GM12878 (cell line): Measurements from ENCODE around the gene MMEL1. TPM values are rescaled to one million over a fixed set of nuclear protein-coding genes. Genes with fewer than 3 reads are reported as not detected.

Experiments
- ATAC-seq: fragments of 200-7000 bp; cut with Tn5 transposase; 3 replicates; pipeline ENCODE4 v1.9.1; 2020; ENCODE audit warnings: mild to moderate bottlenecking, moderate library complexity
- BruUV-seq: library from RNA; stranded (reverse); fragments of 400-500 nt; replicated peaks from 2 replicates; lab custom pipeline; 2021; lab: Mats Ljungman, UMichigan
- CTCF ChIA-PET: fragments of 300-600 bp; sonication (Branson Sonifier 250); formaldehyde crosslinking; extraction: SDS; loops from one replicate; lab custom pipeline; 2021; ENCODE audit warnings: inconsistent platforms; lab: Yijun Ruan, JAX
- POLR2A ChIA-PET: fragments of 350-600 bp; formaldehyde crosslinking; extraction: SDS; loops from one replicate; lab custom pipeline; 2021; ENCODE audit warnings: inconsistent platforms; lab: Charles Lee
- RAD21 ChIA-PET: fragments of 300-600 bp; sonication (Branson Sonifier 250); formaldehyde crosslinking; loops from one replicate; lab custom pipeline; 2023; ENCODE audit warnings: antibody characterized with exemption; ENCODE audit not compliant: unreplicated experiment; lab: Charles Lee
- SMC1A ChIA-PET: fragments of 300-600 bp; sonication (Branson Sonifier 250); formaldehyde crosslinking; loops from one replicate; lab custom pipeline; 2023; ENCODE audit not compliant: unreplicated experiment, uncharacterized antibody; lab: Charles Lee
- DNase-seq: peaks from one replicate; pipeline ENCODE4 v3.0.0-alpha.2; 2011; ENCODE audit warnings: low read depth, low spot score
- FAIRE-seq: peaks from 3 replicates; lab custom pipeline; 2011; peaks lifted over from hg19 to GRCh38; lab: Jason Lieb, UNC
- H2AFZ ChIP-seq: 2 replicates; pipeline ENCODE4 v1.6.0; 2011; ENCODE audit warnings: low read depth, low read length, control low read depth; ENCODE audit not compliant: control insufficient read depth
- H3K27ac ChIP-seq: 2 replicates; pipeline ENCODE4 v1.5.1; 2011; ENCODE audit warnings: control low read depth; ENCODE audit not compliant: control insufficient read depth, insufficient read depth
- H3K27me3 ChIP-seq, 2 experiments: replicated peaks in 1 of 2; 2 replicates each; pipeline versions ENCODE4 v1.6.0 to v1.6.1; 2011; ENCODE audit warnings: low read length in 1 of 2; ENCODE audit not compliant: control insufficient read depth in 2 of 2, insufficient read depth in 2 of 2
- H3K36me3 ChIP-seq, 2 experiments: 2 replicates each; pipeline ENCODE4 v1.5.1; 2011; ENCODE audit warnings: low read length in 1 of 2; ENCODE audit not compliant: control insufficient read depth in 2 of 2, insufficient read depth in 2 of 2
- H3K4me1 ChIP-seq: 2 replicates; pipeline ENCODE4 v1.6.1; 2011; ENCODE audit warnings: mild to moderate bottlenecking, low read length, moderate library complexity, mixed read lengths; ENCODE audit not compliant: control insufficient read depth, insufficient read depth
- H3K4me2 ChIP-seq: 2 replicates; pipeline ENCODE4 v1.6.0; 2011; ENCODE audit warnings: control low read depth; ENCODE audit not compliant: control insufficient read depth, insufficient read depth
- H3K4me3 ChIP-seq: fragments of 200-600 bp; sonication (generic); 2 replicates; pipeline ENCODE4 v1.5.1; 2016
- H3K79me2 ChIP-seq: 2 replicates; pipeline ENCODE4 v1.6.0; 2011; ENCODE audit warnings: low read length; ENCODE audit not compliant: control insufficient read depth, insufficient read depth
- H3K9ac ChIP-seq: 2 replicates; pipeline ENCODE4 v1.8.0; 2011; ENCODE audit warnings: low read length, control low read depth, mixed read lengths; ENCODE audit not compliant: control insufficient read depth, insufficient read depth
- H3K9me3 ChIP-seq: replicated peaks from 3 replicates; pipeline ENCODE4 v1.5.1; 2011; ENCODE audit warnings: mild to moderate bottlenecking, low read length; ENCODE audit not compliant: control insufficient read depth, insufficient read depth
- H4K20me1 ChIP-seq: 2 replicates; pipeline ENCODE4 v1.6.0; 2011; ENCODE audit not compliant: control insufficient read depth, insufficient read depth
- ETV6 ChIP-seq, 2 experiments: fragments of 450-650 bp in 1 of 2; IDR thresholded peaks in 1 of 2; conservative IDR thresholded peaks in 1 of 2; 2 replicates each; pipeline ENCODE4 v1.6.1; 2014; ENCODE audit warnings: antibody characterized with exemption in 1 of 2, borderline replicate concordance in 1 of 2, low read depth in 1 of 2, mild to moderate bottlenecking in 1 of 2, moderate library complexity in 1 of 2
- HCFC1 ChIP-seq: fragments of 150-350 bp; IDR thresholded peaks from 2 replicates; pipeline ENCODE4 v1.6.1; 2014; ENCODE audit warnings: low read length
- PAX8 ChIP-seq: fragments of 450-650 bp; IDR thresholded peaks from 2 replicates; pipeline ENCODE4 v1.6.1; 2017; ENCODE audit warnings: mild to moderate bottlenecking, moderate library complexity
- SPI1 ChIP-seq: IDR thresholded peaks from 2 replicates; pipeline ENCODE4 v1.6.1; 2011; ENCODE audit warnings: low read depth, mild to moderate bottlenecking, low read length, moderate library complexity, borderline replicate concordance; ENCODE audit not compliant: insufficient read depth
- WGBS: methylation state at CpG from one replicate; pipeline ENCODE4 v1.1.6; 2016; ENCODE audit warnings: low lambda C conversion rate; ENCODE audit not compliant: insufficient replicate concordance, insufficient coverage; ENCODE audit errors: missing lambda C conversion rate; 5-methylcytosine and 5-hydroxymethylcytosine counted together
- in situ Hi-C: fragments of 300-500 bp; cut with MboI; formaldehyde crosslinking; loops from 9 replicates; pipeline ENCODE4 v1.14.3; 2018; ENCODE audit warnings: mixed read lengths
- intact Hi-C: fragments of 100-400 bp; cut with micrococcal nuclease; formaldehyde crosslinking; loops from one replicate; pipeline ENCODE4 v1.14.2; 2022; ENCODE audit not compliant: unreplicated experiment
- polyA plus RNA-seq, 11 experiments: library from polyadenylated mRNA; depleted of rRNA in 4 of 11; unstranded in 6 of 11; stranded (reverse) in 5 of 11; fragments of >200 nt; fragmentation: Nextera tagmentation in 4 of 11; fragmentation: Illumina TruSeq in 1 of 11; extraction: Ambion mirVana in 4 of 11; extraction: Trizol in 1 of 11; gene quantifications; 1 replicate in 1 of 11; 2 replicates in 10 of 11; pipeline versions ENCODE4 v1.2.1 to v1.2.3, GENCODE V29; 2011 to 2016; ENCODE audit warnings: inconsistent platforms in 2 of 11, missing spikeins in 2 of 11, low read depth in 1 of 11
- total RNA-seq, 4 experiments: library from RNA; depleted of rRNA in 3 of 4; stranded (reverse); fragments of >200 nt in 3 of 4; fragmentation: Illumina TruSeq in 1 of 4; extraction: Trizol in 1 of 4; gene quantifications; 2 replicates each; pipeline versions ENCODE4 v1.2.1 to v1.2.3, GENCODE V29; 2013 to 2021
- TF ChIP-seq, protein P1 (sequence below): fragments of 150-350 bp; IDR thresholded peaks from 2 replicates; pipeline ENCODE4 v1.6.1; 2014; ENCODE audit warnings: mild to moderate bottlenecking, low read depth, low read length
- TF ChIP-seq, protein P2 (sequence below): fragments of 450-650 bp; conservative IDR thresholded peaks from 2 replicates; pipeline ENCODE4 v1.6.1; 2017; ENCODE audit warnings: mild to moderate bottlenecking, moderate library complexity
- TF ChIP-seq, protein P3 (sequence below): IDR thresholded peaks from 2 replicates; pipeline ENCODE4 v1.6.1; 2012; ENCODE audit warnings: low read length, inconsistent platforms

The MMEL1 gene
- total and polyA plus RNA-seq, 10 of the 15 experiments (the other 5 are each of a cell fraction or from before 2014, with no cell fraction given): 0.11 TPM; not detected in 9

DNA sequence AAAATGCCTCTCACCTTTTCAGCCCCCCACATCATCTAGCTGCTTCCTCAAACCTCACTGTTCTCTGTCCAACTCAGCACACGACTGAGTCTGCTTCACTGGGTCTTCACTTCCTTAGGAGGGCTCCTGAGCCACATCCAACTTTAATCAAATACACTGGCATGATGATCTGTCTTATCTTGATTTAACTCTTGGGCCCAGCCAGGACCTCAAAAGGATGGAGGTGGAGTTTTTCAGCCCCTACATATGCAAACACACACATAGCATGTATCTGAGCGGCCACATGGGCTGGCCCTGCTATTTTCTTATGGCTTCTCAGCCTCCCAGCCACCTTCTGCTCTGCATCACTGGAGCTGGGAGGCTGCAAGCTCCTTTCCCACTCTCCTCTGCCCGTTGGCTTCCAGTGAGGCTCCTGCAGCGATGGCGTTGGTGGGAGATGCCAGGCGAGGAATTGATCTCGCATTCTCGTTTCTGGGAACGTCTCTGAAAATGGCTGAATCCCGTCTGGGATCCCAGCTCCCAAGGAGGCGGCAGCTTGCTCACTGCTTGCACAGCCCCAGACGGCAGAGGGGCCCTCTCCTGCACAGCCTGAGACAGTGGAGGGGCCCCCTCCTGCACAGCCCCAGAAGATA is 48.0 kb downstream of the MMEL1 start:
- Histone ChIP-seq H3K4me2 (peak overlapping the region; percentile 95), H3K9ac (peak overlapping the region; percentile 89), H3K4me1 (peaks cover 35% of the 10 kb centered on the region), H3K27me3 (no peaks in the 10 kb centered on the region), H2AFZ (no peak overlapping the region), H3K36me3 (0 out of 4 replicates have a peak, but pooled peaks cover 0 to 2% of the 10 kb centered on the region in 2 experiments), H3K27ac (peak overlapping the region; percentile 97), H3K4me3 (peak overlapping the region; percentile 81), H3K79me2 (peaks cover 4% of the 10 kb centered on the region), H3K9me3 (no peaks in the 10 kb centered on the region; the same call in 2 of the 3 replicates), H4K20me1 (no peaks in the 10 kb centered on the region)
- CTCF ChIA-PET: interaction anchor here (0.8 to 7.2 kb wide), 11 partner anchors 8 to 390 kb away, joined by 3 to 54 read pairs (median 5); partner anchors contain the start of genes FAAP20, PEX10 and TNFRSF14
- WGBS: under 1% methylated on average over 12 of the region's 12 CpGs
- RAD21 ChIA-PET: interaction anchor here (0.7 to 6.1 kb wide), 8 partner anchors 7 to 1093 kb away, joined by 3 to 54 read pairs (median 10); partner anchors contain the start of genes PANK4 and TNFRSF14
- SMC1A ChIA-PET: interaction anchor here (1.0 to 5.0 kb wide), 8 partner anchors 8 to 155 kb away, joined by 3 to 39 read pairs (median 10); partner anchors contain the start of genes PANK4 and TNFRSF14
- ATAC-seq (0 out of 3 replicates have a peak, but pooled peaks have one; percentile 4), FAIRE-seq (no peak), DNase-seq (no peak)
- in situ Hi-C loops: loop anchor here (5.0 kb wide), 1 partner anchor 38 kb away; no protein-coding TSS in a partner anchor
- intact Hi-C loops: loop anchor here (2.0 kb wide), 1 partner anchor 36 kb away; no protein-coding TSS in a partner anchor
- TF ChIP-seq HCFC1: no peak
- peak; percentile 13; the same call in 1 of the 2 replicates for TF ChIP-seq SPI1
- POLR2A ChIA-PET: interaction anchor here (0.5 to 6.5 kb wide), 10 partner anchors 8 to 172 kb away, joined by 3 to 61 read pairs (median 9); partner anchors contain the start of genes PANK4, PEX10 and TNFRSF14
- no TSS peak for BruUV-seq

DNA sequence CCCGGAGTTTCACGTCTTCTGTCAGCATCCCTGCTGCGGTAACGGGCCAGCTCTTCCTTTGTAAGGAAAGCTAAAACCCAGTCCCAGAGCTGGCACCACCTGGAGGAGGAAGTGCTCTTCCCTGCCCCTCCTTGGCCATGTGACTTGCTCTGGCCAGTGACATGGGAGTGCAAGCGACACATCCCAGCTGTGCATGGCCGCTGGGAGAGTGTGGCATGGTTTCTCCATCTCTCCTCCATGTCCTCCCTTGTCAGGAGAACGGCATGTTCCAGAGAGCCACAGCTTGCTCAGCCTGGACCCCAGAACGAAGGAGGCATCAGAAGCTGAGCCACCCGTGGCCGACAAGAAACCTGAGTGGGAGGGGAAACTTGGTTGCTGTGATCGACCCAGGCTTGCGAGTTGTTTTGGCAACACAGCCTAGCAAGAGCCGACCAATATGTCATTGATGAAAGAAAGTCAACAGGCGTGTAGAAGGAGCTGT is 48.9 kb downstream of the MMEL1 start:
- in situ Hi-C loops: loop anchor here (5.0 kb wide), 1 partner anchor 37 kb away; no protein-coding TSS in a partner anchor
- peaks cover 42% of the 10 kb centered on the region for H3K4me1 ChIP-seq
- H3K9me3 ChIP-seq: no peaks in the 10 kb centered on the region; the same call in 2 of the 3 replicates
- POLR2A ChIA-PET: interaction anchor here (0.9 to 6.5 kb wide), 5 partner anchors 22 to 37 kb away, joined by 3 to 61 read pairs (median 35); partner anchors contain the start of gene TNFRSF14
- ATAC-seq (no peak), DNase-seq (no peak), FAIRE-seq (no peak)
- H3K79me2 ChIP-seq: peaks cover 7% of the 10 kb centered on the region
- no peak overlapping the region for H2AFZ ChIP-seq
- no peaks in the 10 kb centered on the region for H3K27me3 ChIP-seq
- RAD21 ChIA-PET: interaction anchor here (1.5 to 6.1 kb wide), 4 partner anchors 28 to 283 kb away, joined by 4 to 54 read pairs (median 24); partner anchors contain the start of genes PANK4 and TNFRSF14
- no TSS peak for BruUV-seq
- no peak overlapping the region for H3K4me3 ChIP-seq
- CTCF ChIA-PET: interaction anchor here (0.8 to 7.2 kb wide), 6 partner anchors 23 to 168 kb away, joined by 3 to 54 read pairs (median 7); partner anchors contain the start of gene TNFRSF14
- 63% methylated on average over 14 of the region's 14 CpGs for WGBS
- peak overlapping the region; percentile 97 for H3K27ac ChIP-seq
- intact Hi-C loops: loop anchor here (2.0 kb wide), 1 partner anchor 35 kb away; no protein-coding TSS in a partner anchor
- H3K36me3 ChIP-seq: 0 out of 4 replicates have a peak, but pooled peaks cover 0 to 2% of the 10 kb centered on the region in 2 experiments
- no peak overlapping the region for H3K9ac ChIP-seq
- peak overlapping the region; percentile 41; the same call in 1 of the 2 replicates for H3K4me2 ChIP-seq
- SMC1A ChIA-PET: interaction anchor here (1.0 to 5.0 kb wide), 6 partner anchors 7 to 58 kb away, joined by 3 to 39 read pairs (median 14); partner anchors contain the start of genes PANK4 and TNFRSF14
- no peaks in the 10 kb centered on the region for H4K20me1 ChIP-seq
- TF ChIP-seq, protein P1, sequence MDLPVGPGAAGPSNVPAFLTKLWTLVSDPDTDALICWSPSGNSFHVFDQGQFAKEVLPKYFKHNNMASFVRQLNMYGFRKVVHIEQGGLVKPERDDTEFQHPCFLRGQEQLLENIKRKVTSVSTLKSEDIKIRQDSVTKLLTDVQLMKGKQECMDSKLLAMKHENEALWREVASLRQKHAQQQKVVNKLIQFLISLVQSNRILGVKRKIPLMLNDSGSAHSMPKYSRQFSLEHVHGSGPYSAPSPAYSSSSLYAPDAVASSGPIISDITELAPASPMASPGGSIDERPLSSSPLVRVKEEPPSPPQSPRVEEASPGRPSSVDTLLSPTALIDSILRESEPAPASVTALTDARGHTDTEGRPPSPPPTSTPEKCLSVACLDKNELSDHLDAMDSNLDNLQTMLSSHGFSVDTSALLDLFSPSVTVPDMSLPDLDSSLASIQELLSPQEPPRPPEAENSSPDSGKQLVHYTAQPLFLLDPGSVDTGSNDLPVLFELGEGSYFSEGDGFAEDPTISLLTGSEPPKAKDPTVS: no peak
- TF ChIP-seq ETV6 (conservative IDR thresholded peaks at IDR 0.05 in 1 of 2, IDR thresholded peaks at IDR 0.05 in 1 of 2; ENCODE audit: borderline replicate concordance in 1 of 2, low read depth in 1 of 2): no peak
- TF ChIP-seq, protein P2, sequence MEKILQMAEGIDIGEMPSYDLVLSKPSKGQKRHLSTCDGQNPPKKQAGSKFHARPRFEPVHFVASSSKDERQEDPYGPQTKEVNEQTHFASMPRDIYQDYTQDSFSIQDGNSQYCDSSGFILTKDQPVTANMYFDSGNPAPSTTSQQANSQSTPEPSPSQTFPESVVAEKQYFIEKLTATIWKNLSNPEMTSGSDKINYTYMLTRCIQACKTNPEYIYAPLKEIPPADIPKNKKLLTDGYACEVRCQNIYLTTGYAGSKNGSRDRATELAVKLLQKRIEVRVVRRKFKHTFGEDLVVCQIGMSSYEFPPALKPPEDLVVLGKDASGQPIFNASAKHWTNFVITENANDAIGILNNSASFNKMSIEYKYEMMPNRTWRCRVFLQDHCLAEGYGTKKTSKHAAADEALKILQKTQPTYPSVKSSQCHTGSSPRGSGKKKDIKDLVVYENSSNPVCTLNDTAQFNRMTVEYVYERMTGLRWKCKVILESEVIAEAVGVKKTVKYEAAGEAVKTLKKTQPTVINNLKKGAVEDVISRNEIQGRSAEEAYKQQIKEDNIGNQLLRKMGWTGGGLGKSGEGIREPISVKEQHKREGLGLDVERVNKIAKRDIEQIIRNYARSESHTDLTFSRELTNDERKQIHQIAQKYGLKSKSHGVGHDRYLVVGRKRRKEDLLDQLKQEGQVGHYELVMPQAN: no peak
- TF ChIP-seq, protein P3, sequence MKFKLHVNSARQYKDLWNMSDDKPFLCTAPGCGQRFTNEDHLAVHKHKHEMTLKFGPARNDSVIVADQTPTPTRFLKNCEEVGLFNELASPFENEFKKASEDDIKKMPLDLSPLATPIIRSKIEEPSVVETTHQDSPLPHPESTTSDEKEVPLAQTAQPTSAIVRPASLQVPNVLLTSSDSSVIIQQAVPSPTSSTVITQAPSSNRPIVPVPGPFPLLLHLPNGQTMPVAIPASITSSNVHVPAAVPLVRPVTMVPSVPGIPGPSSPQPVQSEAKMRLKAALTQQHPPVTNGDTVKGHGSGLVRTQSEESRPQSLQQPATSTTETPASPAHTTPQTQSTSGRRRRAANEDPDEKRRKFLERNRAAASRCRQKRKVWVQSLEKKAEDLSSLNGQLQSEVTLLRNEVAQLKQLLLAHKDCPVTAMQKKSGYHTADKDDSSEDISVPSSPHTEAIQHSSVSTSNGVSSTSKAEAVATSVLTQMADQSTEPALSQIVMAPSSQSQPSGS: no peak
- TF ChIP-seq PAX8: no peak
